BLaER1 treated with 17β-estradiol and CSF1 and Interleukin-3, amounts not matched to agents 10 nM and 100 nM (cell line): ENCODE data around the gene PDYN.

ENCODE experiments used
- H3K27ac ChIP-seq, 11 experiments: shearing (Covaris generic); formaldehyde crosslinking; 2 replicates each; pipeline ENCODE4 v1.8.1; 2022
- H3K27me3 ChIP-seq, 11 experiments: shearing (Covaris generic); formaldehyde crosslinking; 2 replicates each; pipeline ENCODE4 v1.8.1; 2022
- H3K36me3 ChIP-seq, 11 experiments: shearing (Covaris generic); formaldehyde crosslinking; 2 replicates each; pipeline ENCODE4 v1.8.1; 2022
- H3K4me1 ChIP-seq, 10 experiments: shearing (Covaris generic); formaldehyde crosslinking; 2 replicates each; pipeline ENCODE4 v1.8.1; 2022
- H3K4me2 ChIP-seq, 11 experiments: shearing (Covaris generic); formaldehyde crosslinking; 2 replicates each; pipeline ENCODE4 v1.8.1; 2022
- H3K4me3 ChIP-seq, 10 experiments: shearing (Covaris generic); formaldehyde crosslinking; 2 replicates each; pipeline ENCODE4 v1.8.1; 2022
- H3K9ac ChIP-seq, 11 experiments: shearing (Covaris generic); formaldehyde crosslinking; 2 replicates each; pipeline ENCODE4 v1.8.1; 2022
- H3K9me3 ChIP-seq, 11 experiments: shearing (Covaris generic); formaldehyde crosslinking; replicated peaks in 1 of 11; 2 replicates each; pipeline ENCODE4 v1.8.1; 2022
- H4K20me1 ChIP-seq, 11 experiments: shearing (Covaris generic); formaldehyde crosslinking; 2 replicates each; pipeline ENCODE4 v1.8.1; 2022
- Cebpa-rat ChIP-seq, 11 experiments: shearing (Covaris generic); IDR thresholded peaks; 2 replicates each; pipeline ENCODE4 v1.8.1; 2022

PDYN gene

GRCh38 chr20:2010533-2010932 lies 16.7 kb upstream of the PDYN start:
- Histone ChIP-seq H3K9ac (no peak overlapping the region), H3K9me3 (no peaks in the 10 kb centered on the region), H3K4me2 (no peak overlapping the region), H4K20me1 (no peaks in the 10 kb centered on the region; a peak in 1 of 22 replicates), H3K27me3 (no peaks in the 10 kb centered on the region), H3K4me1 (no peaks in the 10 kb centered on the region), H3K27ac (no peak overlapping the region), H3K36me3 (no peaks in the 10 kb centered on the region), H3K4me3 (no peak overlapping the region)
- TF ChIP-seq Cebpa-rat (IDR thresholded peaks at IDR 0.05) = no peak

GRCh38 chr20:2006452-2007361 lies 12.8 kb upstream of the PDYN start:
- Histone ChIP-seq H3K9me3 (no peaks in the 10 kb centered on the region), H3K4me3 (no peak overlapping the region), H3K9ac (no peak overlapping the region), H3K27me3 (no peaks in the 10 kb centered on the region), H3K4me1 (no peaks in the 10 kb centered on the region), H3K36me3 (no peaks in the 10 kb centered on the region), H4K20me1 (no peaks in the 10 kb centered on the region; a peak in 1 of 22 replicates), H3K27ac (no peak overlapping the region), H3K4me2 (no peak overlapping the region)
- TF ChIP-seq Cebpa-rat (IDR thresholded peaks at IDR 0.05) = no peak

- H4K20me1 ChIP-seq = no peaks in the 10 kb centered on the region; a peak in 1 of 22 replicates
- H3K4me2 ChIP-seq = no peak overlapping the region
- no peaks in the 10 kb centered on the region for H3K36me3 ChIP-seq
- TF ChIP-seq Cebpa-rat (IDR thresholded peaks at IDR 0.05) = no peak
- no peaks in the 10 kb centered on the region for H3K9me3 ChIP-seq
- H3K27ac ChIP-seq = no peak overlapping the region
- no peaks in the 10 kb centered on the region for H3K4me1 ChIP-seq
- H3K27me3 ChIP-seq = no peaks in the 10 kb centered on the region
- H3K9ac ChIP-seq = no peak overlapping the region
- no peak overlapping the region for H3K4me3 ChIP-seq
Observed at GRCh38 chr20:2005831-2006426, 12.1 kb upstream of the PDYN start.

- H3K4me3 ChIP-seq = no peak overlapping the region
- no peaks in the 10 kb centered on the region; a peak in 1 of 22 replicates for H4K20me1 ChIP-seq
- H3K36me3 ChIP-seq = no peaks in the 10 kb centered on the region
- H3K4me1 ChIP-seq = no peaks in the 10 kb centered on the region
- H3K4me2 ChIP-seq = no peak overlapping the region
- no peak for TF ChIP-seq Cebpa-rat (IDR thresholded peaks at IDR 0.05)
- no peak overlapping the region for H3K27ac ChIP-seq
- H3K27me3 ChIP-seq = no peaks in the 10 kb centered on the region
- H3K9me3 ChIP-seq = no peaks in the 10 kb centered on the region
- H3K9ac ChIP-seq = no peak overlapping the region
Observed at GRCh38 chr20:2005359-2005758, 11.5 kb upstream of the PDYN start.

GRCh38 chr20:2004171-2004570 lies 10.3 kb upstream of the PDYN start:
- no peak for TF ChIP-seq Cebpa-rat (IDR thresholded peaks at IDR 0.05)
- Histone ChIP-seq H3K4me3 (no peak overlapping the region), H3K27me3 (no peaks in the 10 kb centered on the region), H3K27ac (no peak overlapping the region), H3K9ac (no peak overlapping the region), H3K4me1 (no peaks in the 10 kb centered on the region), H3K4me2 (no peak overlapping the region), H4K20me1 (no peaks in the 10 kb centered on the region; a peak in 1 of 22 replicates), H3K9me3 (no peaks in the 10 kb centered on the region), H3K36me3 (no peaks in the 10 kb centered on the region)

- H3K4me2 ChIP-seq = no peak overlapping the region
- no peaks in the 10 kb centered on the region for H3K27me3 ChIP-seq
- H3K36me3 ChIP-seq = no peaks in the 10 kb centered on the region
- no peaks in the 10 kb centered on the region; a peak in 2 of 22 replicates for H4K20me1 ChIP-seq
- no peak overlapping the region for H3K9ac ChIP-seq
- H3K27ac ChIP-seq = no peak overlapping the region
- H3K4me1 ChIP-seq = no peaks in the 10 kb centered on the region
- no peak overlapping the region for H3K4me3 ChIP-seq
- TF ChIP-seq Cebpa-rat (IDR thresholded peaks at IDR 0.05) = no peak
- H3K9me3 ChIP-seq = no peaks in the 10 kb centered on the region
Observed at GRCh38 chr20:2002365-2002764, 8.5 kb upstream of the PDYN start.

- no peaks in the 10 kb centered on the region; a peak in 2 of 22 replicates for H4K20me1 ChIP-seq
- no peak overlapping the region for H3K27ac ChIP-seq
- no peaks in the 10 kb centered on the region for H3K4me1 ChIP-seq
- H3K4me2 ChIP-seq = no peak overlapping the region
- H3K9me3 ChIP-seq = no peaks in the 10 kb centered on the region
- H3K27me3 ChIP-seq = no peaks in the 10 kb centered on the region; a peak in 1 of 22 replicates
- TF ChIP-seq Cebpa-rat (IDR thresholded peaks at IDR 0.05) = no peak
- H3K9ac ChIP-seq = no peak overlapping the region
- no peaks in the 10 kb centered on the region for H3K36me3 ChIP-seq
- H3K4me3 ChIP-seq = no peak overlapping the region
Observed at GRCh38 chr20:2001119-2001518, 7.3 kb upstream of the PDYN start.

- H3K27me3 ChIP-seq = no peaks in the 10 kb centered on the region; a peak in 1 of 22 replicates
- H3K4me1 ChIP-seq = no peaks in the 10 kb centered on the region
- no peaks in the 10 kb centered on the region for H3K36me3 ChIP-seq
- no peak overlapping the region for H3K4me3 ChIP-seq
- no peaks in the 10 kb centered on the region; a peak in 2 of 22 replicates for H4K20me1 ChIP-seq
- H3K4me2 ChIP-seq = no peak overlapping the region
- H3K9me3 ChIP-seq = no peaks in the 10 kb centered on the region
- H3K27ac ChIP-seq = no peak overlapping the region
- no peak for TF ChIP-seq Cebpa-rat (IDR thresholded peaks at IDR 0.05)
- no peak overlapping the region for H3K9ac ChIP-seq
Observed at GRCh38 chr20:2000285-2000684, 6.4 kb upstream of the PDYN start.

- peaks cover 0 to 11% (median 5%) of the 10 kb centered on the region in 11 experiments; a peak in 8 of 22 replicates for H3K27me3 ChIP-seq
- H3K9ac ChIP-seq = no peak overlapping the region
- no peak overlapping the region for H3K4me2 ChIP-seq
- no peak overlapping the region for H3K27ac ChIP-seq
- H4K20me1 ChIP-seq = no peaks in the 10 kb centered on the region; a peak in 3 of 22 replicates
- TF ChIP-seq Cebpa-rat (IDR thresholded peaks at IDR 0.05) = no peak
- H3K36me3 ChIP-seq = no peaks in the 10 kb centered on the region
- H3K9me3 ChIP-seq = no peaks in the 10 kb centered on the region
- no peaks in the 10 kb centered on the region for H3K4me1 ChIP-seq
- no peak overlapping the region for H3K4me3 ChIP-seq
Observed at GRCh38 chr20:1998715-1999114, 4.9 kb upstream of the PDYN start.

GRCh38 chr20:1998193-1998520 lies 4.3 kb upstream of the PDYN start:
- Histone ChIP-seq H3K4me2 (no peak overlapping the region), H3K4me1 (no peaks in the 10 kb centered on the region), H3K4me3 (no peak overlapping the region), H3K36me3 (no peaks in the 10 kb centered on the region), H4K20me1 (no peaks in the 10 kb centered on the region; a peak in 3 of 22 replicates), H3K9me3 (no peaks in the 10 kb centered on the region), H3K9ac (no peak overlapping the region), H3K27me3 (peaks cover 0 to 16% (median 7%) of the 10 kb centered on the region in 11 experiments; a peak in 8 of 22 replicates), H3K27ac (no peak overlapping the region)
- TF ChIP-seq Cebpa-rat (IDR thresholded peaks at IDR 0.05) = no peak
